Parathyroid adenoma (tissue), 2 donors: ENCODE data around the gene PRIM1.
"Not testable (repeated sequence)": the region's sequence is repeated elsewhere in the genome, so short reads cannot be mapped to it uniquely, and the experiment has no call there.

Experiments used
- H2AFZ ChIP-seq: fragments of 300-600 bp; sonication (generic); one replicate; pipeline ENCODE4 v1.7.0; 2017; ENCODE audit warnings: antibody characterized with exemption, mild to moderate bottlenecking
- H3K27ac ChIP-seq: fragments of 300-600 bp; sonication (generic); one replicate; pipeline ENCODE4 v1.7.0; 2017
- H3K27me3 ChIP-seq: fragments of 300-600 bp; sonication (generic); one replicate; pipeline ENCODE4 v1.7.0; 2017; ENCODE audit warnings: low read length; ENCODE audit not compliant: control insufficient read depth, insufficient read depth
- H3K36me3 ChIP-seq: fragments of 300-600 bp; sonication (generic); one replicate; pipeline ENCODE4 v1.7.0; 2017; ENCODE audit warnings: low read length; ENCODE audit not compliant: control insufficient read depth, insufficient read depth
- H3K4me1 ChIP-seq: fragments of 300-600 bp; sonication (generic); one replicate; pipeline ENCODE4 v1.7.0; 2017; ENCODE audit warnings: control low read depth
- H3K4me2 ChIP-seq: fragments of 300-600 bp; sonication (generic); one replicate; pipeline ENCODE4 v1.7.0; 2017; ENCODE audit warnings: low read length
- H3K4me3 ChIP-seq: fragments of 300-600 bp; sonication (generic); one replicate; pipeline ENCODE4 v1.7.0; 2017; ENCODE audit warnings: low read depth, low read length
- H3K79me2 ChIP-seq: fragments of 300-600 bp; sonication (generic); one replicate; pipeline ENCODE4 v1.7.0; 2017; ENCODE audit warnings: control low read depth
- H3K9ac ChIP-seq: fragments of 300-600 bp; sonication (generic); one replicate; pipeline ENCODE4 v1.7.0; 2017; ENCODE audit warnings: mild to moderate bottlenecking
- H3K9me3 ChIP-seq: fragments of 300-600 bp; sonication (generic); one replicate; pipeline ENCODE4 v1.7.0; 2017; ENCODE audit warnings: low read length; ENCODE audit not compliant: control insufficient read depth
- CTCF ChIP-seq: fragments of 300-600 bp; sonication (generic); IDR thresholded peaks from one replicate; pipeline ENCODE4 v1.7.0; 2017; ENCODE audit warnings: antibody characterized with exemption, mild to moderate bottlenecking
- donor health status: primary hyperparathyroidism.

The PRIM1 gene

GRCh38 chr12:56792678-56793077 lies 40.6 kb upstream of the PRIM1 start:
- no peaks in the 10 kb centered on the region for H3K9me3 ChIP-seq
- no peak overlapping the region for H2AFZ ChIP-seq
- H3K9ac ChIP-seq: no peak overlapping the region
- H3K4me3 ChIP-seq: no peak overlapping the region
- H3K27ac ChIP-seq: no peak overlapping the region
- H3K79me2 ChIP-seq: no peaks in the 10 kb centered on the region
- no peak overlapping the region for H3K4me2 ChIP-seq
- no peaks in the 10 kb centered on the region for H3K27me3 ChIP-seq
- no peaks in the 10 kb centered on the region for H3K36me3 ChIP-seq
- no peaks in the 10 kb centered on the region for H3K4me1 ChIP-seq
- TF ChIP-seq CTCF: no peak

GRCh38 chr12:56789429-56789828 lies 37.3 kb upstream of the PRIM1 start:
- not testable (repeated sequence) for H3K9me3 ChIP-seq, H3K27ac ChIP-seq, H3K27me3 ChIP-seq, H3K4me3 ChIP-seq, H3K36me3 ChIP-seq, H2AFZ ChIP-seq, H3K9ac ChIP-seq, H3K4me2 ChIP-seq, H3K79me2 ChIP-seq, H3K4me1 ChIP-seq

GRCh38 chr12:56787498-56787897 lies 35.4 kb upstream of the PRIM1 start:
- H3K27me3 ChIP-seq: no peaks in the 10 kb centered on the region

GRCh38 chr12:56785874-56786273 lies 33.8 kb upstream of the PRIM1 start:
- no peak for TF ChIP-seq CTCF
- H3K27ac ChIP-seq: no peak overlapping the region
- no peaks in the 10 kb centered on the region for H3K36me3 ChIP-seq
- H3K27me3 ChIP-seq: no peaks in the 10 kb centered on the region
- no peaks in the 10 kb centered on the region for H3K4me1 ChIP-seq
- no peaks in the 10 kb centered on the region for H3K79me2 ChIP-seq
- H3K9ac ChIP-seq: no peak overlapping the region
- no peak overlapping the region for H3K4me2 ChIP-seq
- no peaks in the 10 kb centered on the region for H3K9me3 ChIP-seq
- H3K4me3 ChIP-seq: no peak overlapping the region
- H2AFZ ChIP-seq: no peak overlapping the region

More at GRCh38 chr12:56787498-56787897, 35.4 kb upstream of the PRIM1 start:
- Histone ChIP-seq H3K4me1 (no peaks in the 10 kb centered on the region), H3K27ac (no peak overlapping the region), H3K79me2 (no peaks in the 10 kb centered on the region), H3K9ac (no peak overlapping the region), H3K4me2 (no peak overlapping the region), H3K36me3 (no peaks in the 10 kb centered on the region), H3K9me3 (no peaks in the 10 kb centered on the region), H2AFZ (no peak overlapping the region), H3K4me3 (no peak overlapping the region)
- no peak for TF ChIP-seq CTCF

- Histone ChIP-seq H3K9ac (no peak overlapping the region), H3K9me3 (no peaks in the 10 kb centered on the region), H3K27ac (no peak overlapping the region), H3K4me1 (no peaks in the 10 kb centered on the region), H3K4me3 (no peak overlapping the region), H3K27me3 (no peaks in the 10 kb centered on the region), H3K36me3 (no peaks in the 10 kb centered on the region), H3K79me2 (no peaks in the 10 kb centered on the region), H2AFZ (no peak overlapping the region), H3K4me2 (no peak overlapping the region)
- no peak for TF ChIP-seq CTCF
Measured at GRCh38 chr12:56785141-56785865, 33.2 kb upstream of the PRIM1 start.
